Measurements from ENCODE around the gene GAMT. TPM values are rescaled to one million over a fixed set of nuclear protein-coding genes. Genes with fewer than 3 reads are reported as not detected.

Gene GAMT
- 24.9 and 25.1 TPM in 2 replicates for total RNA-seq

DNA sequence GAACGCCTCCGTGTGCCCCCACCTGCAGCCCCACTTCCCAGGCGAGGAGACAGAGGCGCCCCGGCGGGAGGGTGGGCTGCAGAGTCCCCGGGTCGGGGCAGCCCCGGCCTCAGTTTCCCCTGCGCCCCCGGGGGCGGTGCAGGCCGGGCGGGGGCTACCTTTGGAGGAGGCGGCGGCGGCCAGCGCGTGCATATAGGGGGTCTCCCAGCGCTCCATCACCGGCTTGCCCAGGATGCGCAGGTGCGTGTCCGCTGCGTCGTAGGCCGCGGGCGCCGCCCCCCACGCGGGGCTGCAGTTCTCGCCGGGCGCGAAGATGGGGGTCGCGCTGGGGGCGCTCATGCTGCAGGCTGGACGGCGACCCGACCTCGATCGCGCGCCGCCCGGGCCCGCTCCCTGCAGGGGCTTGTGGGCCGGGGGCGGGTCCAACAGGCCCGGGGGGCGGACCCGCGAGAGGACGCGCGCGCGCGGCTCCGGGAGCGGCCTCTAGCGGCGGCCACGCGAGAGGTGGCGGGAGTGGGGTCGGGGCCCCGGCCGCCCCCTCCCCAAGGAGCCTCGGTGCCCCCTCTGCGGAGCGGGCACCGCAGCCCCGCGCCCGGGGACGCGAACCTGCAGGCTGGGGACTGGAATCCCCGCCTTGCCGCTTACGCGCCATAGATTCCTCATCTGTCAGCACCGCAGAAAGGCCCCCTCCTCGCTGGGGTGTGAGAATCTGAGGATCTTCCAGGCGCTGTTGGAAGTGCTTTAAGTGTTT is at the start of gene GAMT:
TSS of gene GAMT (minus strand) at position 405 of the 751 bp plus-strand sequence. CDS start at position 339, 66 bp downstream.

DNA sequence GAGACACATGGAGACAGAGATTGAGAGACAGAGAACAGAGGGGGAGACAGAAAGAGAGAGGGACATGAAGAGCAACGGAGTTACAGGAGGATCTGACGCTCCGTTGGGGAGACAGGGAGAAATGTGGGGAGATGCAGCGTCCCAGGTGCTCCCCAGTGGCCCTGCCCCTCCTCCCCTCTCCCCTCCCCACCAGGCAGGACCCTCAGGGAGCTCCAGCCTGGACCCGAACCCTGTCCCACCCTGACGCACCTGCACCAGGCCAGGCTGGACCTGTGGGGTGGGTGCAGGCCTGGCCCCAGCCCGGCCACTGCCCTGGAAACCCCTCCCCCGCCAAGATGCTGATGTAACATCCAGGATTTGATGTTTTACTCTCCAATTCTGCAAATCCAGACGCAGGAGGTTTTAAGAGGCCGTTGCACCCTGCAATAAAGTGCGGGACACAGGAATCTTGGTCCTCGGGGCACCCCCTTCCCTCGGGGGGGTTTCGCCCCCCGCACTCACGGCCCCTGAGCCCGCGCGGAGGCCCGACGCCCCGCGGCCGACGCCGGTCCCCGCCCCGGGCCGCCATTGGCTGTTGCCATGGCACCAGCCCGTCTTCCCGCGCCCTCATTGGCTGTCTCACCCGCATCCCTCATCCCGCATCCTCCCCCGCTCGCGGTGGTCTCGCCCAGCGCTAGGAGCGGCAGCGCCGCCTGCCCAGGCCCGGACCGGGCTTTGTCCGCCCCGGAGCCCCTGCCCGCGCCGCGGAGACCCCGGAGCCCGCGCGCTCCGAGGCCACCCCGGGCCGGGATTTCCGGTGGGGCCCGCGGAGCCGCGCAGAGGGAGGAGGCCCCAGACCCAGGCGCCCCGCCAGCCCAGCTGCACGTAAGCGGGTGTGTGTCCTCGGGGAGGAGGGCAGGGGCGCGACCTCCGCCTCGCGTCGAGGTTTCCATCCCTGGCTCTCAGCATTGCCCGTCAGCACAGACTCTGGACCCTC is 48.4 kb upstream of the GAMT start, which contains the start of gene APC2:
TSS of gene APC2 (plus strand) at position 655 of the 976 bp plus-strand sequence. CDS start 2,881 bp downstream, outside the sequence.

DNA sequence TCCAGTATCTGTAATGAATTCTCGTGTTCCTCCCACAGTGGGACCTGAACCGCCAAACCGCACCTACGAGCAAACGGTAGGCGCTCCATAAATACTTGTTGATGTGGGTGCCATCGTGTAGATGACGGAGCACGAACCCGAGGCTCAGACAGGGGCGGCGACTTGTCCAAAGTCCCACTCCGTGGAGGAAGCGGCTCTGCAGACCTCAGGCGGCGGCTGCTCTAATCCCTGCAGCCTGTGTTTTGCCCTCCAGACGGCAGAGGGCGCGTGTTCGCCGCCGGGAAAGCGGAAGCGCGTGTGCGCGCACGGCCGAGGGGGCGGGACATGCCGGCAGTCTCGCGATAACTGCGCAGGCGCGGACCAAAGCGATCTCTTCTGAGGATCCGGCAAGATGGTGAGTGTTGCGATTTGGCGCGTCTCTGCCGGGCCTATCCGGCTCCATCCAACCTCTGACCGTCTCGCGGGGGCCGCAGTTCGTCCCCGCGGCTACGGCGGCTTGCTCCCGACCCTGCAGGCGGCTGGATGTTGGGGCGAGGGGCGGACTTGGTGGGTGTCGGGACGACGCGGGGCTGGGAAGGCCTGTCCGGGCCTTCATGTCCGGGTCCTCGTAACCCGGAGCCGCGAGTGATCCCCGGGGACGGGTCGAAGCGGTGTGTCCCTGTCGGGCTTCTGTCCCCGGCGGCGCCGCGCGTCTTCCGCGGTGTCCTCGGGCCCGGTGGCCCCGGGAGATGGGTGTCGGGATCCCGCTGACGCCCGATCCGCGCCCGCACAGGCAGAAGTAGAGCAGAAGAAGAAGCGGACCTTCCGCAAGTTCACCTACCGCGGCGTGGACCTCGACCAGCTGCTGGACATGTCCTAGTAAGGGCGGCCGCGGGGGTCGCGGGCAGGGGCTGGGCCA is 36.9 kb upstream of the GAMT start, which contains the start of gene RPS15:
TSS of gene RPS15 (plus strand) at position 362 of the 898 bp plus-strand sequence. CDS start at position 392, 30 bp downstream.

DNA sequence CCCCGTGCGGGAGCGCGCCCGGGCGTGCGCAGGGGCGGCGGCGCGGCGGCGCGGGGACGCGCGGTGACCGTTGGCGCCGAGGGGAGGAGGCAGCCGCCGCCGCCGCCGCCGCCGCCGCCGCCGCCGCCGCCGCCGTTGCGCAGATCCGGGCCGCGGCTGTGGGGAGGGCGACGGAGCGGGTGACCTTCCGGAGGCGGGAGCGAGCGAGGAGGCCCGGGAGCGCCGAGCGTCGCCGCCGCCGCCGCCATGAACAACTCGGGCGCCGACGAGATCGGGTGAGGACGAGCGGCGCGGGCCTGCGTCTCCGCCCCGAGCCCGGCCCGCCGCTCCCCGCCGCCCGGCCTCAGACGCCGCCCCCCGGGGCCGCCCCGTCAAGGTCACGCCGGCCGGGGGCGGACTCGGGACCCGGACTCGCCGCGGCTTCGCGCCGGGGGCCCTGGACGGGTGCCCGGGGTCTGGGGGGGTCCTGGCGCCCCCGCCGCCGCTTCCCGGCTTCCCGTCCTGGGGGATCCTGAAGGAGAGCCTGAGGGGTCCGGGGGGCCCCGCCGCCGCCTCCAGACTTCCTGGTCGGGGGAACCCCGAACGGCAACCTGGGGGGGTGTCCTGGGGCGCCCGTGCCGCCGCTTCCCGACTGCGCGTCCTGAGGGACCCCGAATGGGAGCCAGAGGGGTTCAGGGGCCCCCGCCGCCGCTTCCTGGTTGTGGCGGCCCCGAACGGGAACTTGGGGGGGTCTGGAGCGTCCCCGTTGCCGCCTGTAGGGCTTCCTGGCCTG is 6.4 kb upstream of the GAMT start, which contains the start of gene DAZAP1:
TSS of gene DAZAP1 (plus strand) at position 59 of the 772 bp plus-strand sequence. CDS start at position 247, 188 bp downstream.

DNA sequence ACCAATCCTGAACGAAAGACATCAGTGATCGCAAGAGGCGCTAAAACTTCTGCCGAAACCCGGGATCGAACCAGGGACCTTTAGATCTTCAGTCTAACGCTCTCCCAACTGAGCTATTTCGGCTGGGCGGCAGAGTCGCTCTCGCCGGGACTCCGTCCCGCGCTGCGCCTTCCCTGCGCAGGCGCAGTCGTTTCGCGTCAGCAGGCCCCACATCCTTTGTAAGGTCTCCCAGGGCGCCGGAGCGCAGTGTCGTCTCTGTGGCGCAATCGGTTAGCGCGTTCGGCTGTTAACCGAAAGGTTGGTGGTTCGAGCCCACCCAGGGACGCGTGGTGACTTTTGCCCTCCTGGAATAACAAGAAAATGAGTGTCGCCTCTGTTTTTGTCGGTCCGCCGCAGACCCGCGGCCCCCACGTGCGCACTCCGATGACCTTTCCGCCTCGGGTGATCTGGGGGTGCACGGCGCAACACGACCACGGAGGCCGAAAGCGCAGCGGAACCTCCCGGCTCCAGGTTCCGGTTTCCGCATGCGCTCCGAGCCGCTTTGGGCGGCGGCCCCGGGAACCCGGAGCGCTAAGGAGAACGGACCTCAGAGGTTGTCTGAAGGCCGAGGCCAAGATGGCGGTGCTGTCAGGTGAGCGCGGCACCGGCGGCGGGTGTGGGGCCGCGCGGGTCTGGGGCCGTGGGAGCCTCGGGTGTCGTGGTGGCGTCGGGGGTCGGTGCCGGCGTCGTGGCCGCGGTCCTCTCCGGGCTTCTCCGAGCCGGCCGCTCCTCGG is 17.8 kb downstream of the GAMT start, which contains the start of gene NDUFS7:
TSS of gene NDUFS7 (plus strand) at position 596 of the 773 bp plus-strand sequence. CDS start at position 616, 20 bp downstream.

Other genes with a start within 250 kb of the GAMT start
- gene SBNO2, start 227.3 kb downstream of the GAMT start, total RNA-seq = 71.2 and 86.9 TPM in 2 replicates
- gene STK11, start 195.8 kb downstream of the GAMT start, total RNA-seq = 65.6 and 69.0 TPM in 2 replicates
- gene CBARP, start 163.5 kb downstream of the GAMT start, total RNA-seq = 2.0 and 3.6 TPM in 2 replicates
- 11.0 and 14.5 TPM in 2 replicates for gene ATP5F1D, start 159.8 kb downstream of the GAMT start, total RNA-seq
- gene MIDN, start 153.0 kb downstream of the GAMT start, total RNA-seq = 16.9 and 18.4 TPM in 2 replicates
- gene CIRBP, start 132.2 kb downstream of the GAMT start, total RNA-seq = 322 and 371 TPM in 2 replicates
- gene FAM174C, start 126.0 kb downstream of the GAMT start, total RNA-seq = 16.3 and 17.4 TPM in 2 replicates
- gene EFNA2, start 115.7 kb downstream of the GAMT start, total RNA-seq = not detected in 2 replicates
- 27.6 and 37.4 TPM in 2 replicates for gene NDUFS7, start 17.6 kb downstream of the GAMT start, total RNA-seq
- gene DAZAP1, start 6.0 kb upstream of the GAMT start, total RNA-seq = 43.3 and 44.7 TPM in 2 replicates
- gene RPS15, start 36.9 kb upstream of the GAMT start, total RNA-seq = 403 and 464 TPM in 2 replicates
- 0.11 and 0.26 TPM in 2 replicates for gene APC2, start 48.6 kb upstream of the GAMT start, total RNA-seq
- 20.3 and 24.0 TPM in 2 replicates for gene C19orf25, start 77.7 kb upstream of the GAMT start, total RNA-seq
- gene PCSK4, start 88.8 kb upstream of the GAMT start, total RNA-seq = 0.78 and 1.8 TPM in 2 replicates
- gene REEP6, start 89.6 kb upstream of the GAMT start, total RNA-seq = 1.3 and 1.4 TPM in 2 replicates
- 2.6 and 4.2 TPM in 2 replicates for gene ADAMTSL5, start 111.5 kb upstream of the GAMT start, total RNA-seq
- not detected in 2 replicates for gene PLK5, start 122.5 kb upstream of the GAMT start, total RNA-seq
- gene MEX3D, start 166.8 kb upstream of the GAMT start, total RNA-seq = 16.9 and 20.1 TPM in 2 replicates
- 53.3 and 54.6 TPM in 2 replicates for gene MBD3, start 191.3 kb upstream of the GAMT start, total RNA-seq
- 30.5 and 34.6 TPM in 2 replicates for gene UQCR11, start 203.9 kb upstream of the GAMT start, total RNA-seq

Data from articular chondrocyte of knee joint (primary cell).